Measurements from ENCODE around the gene LRRC28. TPM values are rescaled to one million over a fixed set of nuclear protein-coding genes. Genes with fewer than 3 reads are reported as not detected.

Gene LRRC28
- total RNA-seq, 1 experiment from 2014 or later: 21.4 TPM

DNA sequence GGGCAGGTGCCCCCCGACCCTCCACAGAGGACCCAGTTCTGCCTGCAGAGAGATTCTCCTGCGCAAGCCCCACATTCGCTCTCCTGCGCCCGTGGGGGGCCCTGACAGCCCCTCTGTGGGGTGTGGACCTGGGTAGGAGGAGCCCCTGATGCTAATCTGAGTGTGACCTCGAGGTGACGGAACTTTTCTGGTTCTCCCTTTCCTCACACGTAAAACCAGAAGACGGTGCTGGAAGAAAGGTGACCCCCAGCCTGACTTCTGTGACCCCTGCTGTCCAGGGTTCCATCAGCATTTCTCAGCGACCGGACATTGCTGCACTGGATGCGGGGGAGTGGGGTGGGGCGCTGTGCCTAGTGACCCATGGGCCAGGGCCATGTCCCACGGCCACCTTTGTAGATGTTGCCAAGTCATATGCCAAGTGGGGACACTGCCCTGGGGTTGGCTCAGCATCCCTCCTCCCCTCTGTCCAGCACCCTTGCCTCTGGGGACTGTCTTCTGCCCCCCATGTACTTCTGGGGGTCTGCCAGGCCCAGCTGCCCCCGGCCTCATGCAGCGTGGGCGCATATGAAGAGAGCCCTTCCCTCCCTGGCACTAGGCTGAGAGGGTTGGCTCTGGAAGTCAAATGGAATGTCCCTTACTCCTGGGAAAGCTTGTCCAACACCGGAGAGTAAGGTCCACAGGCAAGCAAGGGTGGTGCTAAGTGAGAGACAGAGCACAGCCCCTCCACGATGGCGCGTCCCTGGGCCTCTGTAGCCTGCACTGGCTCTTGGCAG, 185.4 kb downstream of the LRRC28 start:
- H3K36me3 ChIP-seq (ENCODE audit: control insufficient read depth in 1 of 2, insufficient read depth in 2 of 2, low read length in 2 of 2): no peaks in the 10 kb centered on the region
- peaks cover 34 to 39% of the 10 kb centered on the region in 2 experiments for H3K4me1 ChIP-seq (ENCODE audit: control insufficient read depth in 1 of 2, insufficient read depth in 2 of 2, low read length in 2 of 2)
- ChIA-PET RAD21 (ENCODE audit: low non-redundant PET in 1 of 2, low total read pairs in 2 of 2, uncharacterized antibody in 2 of 2, unreplicated experiment in 2 of 2) (no interaction called here), POLR2A (no interaction called here), CTCF (no interaction called here)
- no peak overlapping the region for H3K27ac ChIP-seq (ENCODE audit: low read depth, low read length)
- H3K9me3 ChIP-seq (ENCODE audit: control insufficient read depth in 1 of 2, insufficient read depth in 1 of 2, low read depth in 1 of 2, low read length in 2 of 2): no peaks in the 10 kb centered on the region
- H3K4me2 ChIP-seq (ENCODE audit: low read length): no peak overlapping the region
- H3K9me2 ChIP-seq (ENCODE audit: insufficient read depth): no peaks in the 10 kb centered on the region
- intact Hi-C loops (cut with micrococcal nuclease): no loop called here
- no peak overlapping the region for H2AFZ ChIP-seq (ENCODE audit: low read depth, low read length, poor library complexity, severe bottlenecking)
- H3K9ac ChIP-seq (ENCODE audit: low read length): no peak overlapping the region
- no peaks in the 10 kb centered on the region for H3K27me3 ChIP-seq (ENCODE audit: insufficient read depth, low read length)
- DNase-seq (ENCODE audit: low read depth, low spot score): no peak
- no peaks in the 10 kb centered on the region for H4K20me1 ChIP-seq (ENCODE audit: insufficient read depth)
- no peaks in the 10 kb centered on the region for H3K79me2 ChIP-seq (ENCODE audit: insufficient read depth, low read length)
- TF ChIP-seq, protein P1, sequence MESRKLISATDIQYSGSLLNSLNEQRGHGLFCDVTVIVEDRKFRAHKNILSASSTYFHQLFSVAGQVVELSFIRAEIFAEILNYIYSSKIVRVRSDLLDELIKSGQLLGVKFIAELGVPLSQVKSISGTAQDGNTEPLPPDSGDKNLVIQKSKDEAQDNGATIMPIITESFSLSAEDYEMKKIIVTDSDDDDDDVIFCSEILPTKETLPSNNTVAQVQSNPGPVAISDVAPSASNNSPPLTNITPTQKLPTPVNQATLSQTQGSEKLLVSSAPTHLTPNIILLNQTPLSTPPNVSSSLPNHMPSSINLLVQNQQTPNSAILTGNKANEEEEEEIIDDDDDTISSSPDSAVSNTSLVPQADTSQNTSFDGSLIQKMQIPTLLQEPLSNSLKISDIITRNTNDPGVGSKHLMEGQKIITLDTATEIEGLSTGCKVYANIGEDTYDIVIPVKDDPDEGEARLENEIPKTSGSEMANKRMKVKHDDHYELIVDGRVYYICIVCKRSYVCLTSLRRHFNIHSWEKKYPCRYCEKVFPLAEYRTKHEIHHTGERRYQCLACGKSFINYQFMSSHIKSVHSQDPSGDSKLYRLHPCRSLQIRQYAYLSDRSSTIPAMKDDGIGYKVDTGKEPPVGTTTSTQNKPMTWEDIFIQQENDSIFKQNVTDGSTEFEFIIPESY (IDR thresholded peaks at IDR 0.05; ENCODE audit: extremely low read depth, insufficient replicate concordance, low read length): no peak
- TF ChIP-seq EZH2phosphoT487 (IDR thresholded peaks at IDR 0.05; ENCODE audit: borderline replicate concordance) (no peak), SRF (IDR thresholded peaks at IDR 0.05; ENCODE audit: low read depth) (no peak), YY1 (IDR thresholded peaks at IDR 0.05; ENCODE audit: extremely low read depth, insufficient replicate concordance, low read depth, low read length) (no peak), CEBPB (IDR thresholded peaks at IDR 0.05; ENCODE audit: low read depth) (no peak), EGR1 (IDR thresholded peaks at IDR 0.05; ENCODE audit: low read depth) (no peak)
- TF ChIP-seq, protein P2, sequence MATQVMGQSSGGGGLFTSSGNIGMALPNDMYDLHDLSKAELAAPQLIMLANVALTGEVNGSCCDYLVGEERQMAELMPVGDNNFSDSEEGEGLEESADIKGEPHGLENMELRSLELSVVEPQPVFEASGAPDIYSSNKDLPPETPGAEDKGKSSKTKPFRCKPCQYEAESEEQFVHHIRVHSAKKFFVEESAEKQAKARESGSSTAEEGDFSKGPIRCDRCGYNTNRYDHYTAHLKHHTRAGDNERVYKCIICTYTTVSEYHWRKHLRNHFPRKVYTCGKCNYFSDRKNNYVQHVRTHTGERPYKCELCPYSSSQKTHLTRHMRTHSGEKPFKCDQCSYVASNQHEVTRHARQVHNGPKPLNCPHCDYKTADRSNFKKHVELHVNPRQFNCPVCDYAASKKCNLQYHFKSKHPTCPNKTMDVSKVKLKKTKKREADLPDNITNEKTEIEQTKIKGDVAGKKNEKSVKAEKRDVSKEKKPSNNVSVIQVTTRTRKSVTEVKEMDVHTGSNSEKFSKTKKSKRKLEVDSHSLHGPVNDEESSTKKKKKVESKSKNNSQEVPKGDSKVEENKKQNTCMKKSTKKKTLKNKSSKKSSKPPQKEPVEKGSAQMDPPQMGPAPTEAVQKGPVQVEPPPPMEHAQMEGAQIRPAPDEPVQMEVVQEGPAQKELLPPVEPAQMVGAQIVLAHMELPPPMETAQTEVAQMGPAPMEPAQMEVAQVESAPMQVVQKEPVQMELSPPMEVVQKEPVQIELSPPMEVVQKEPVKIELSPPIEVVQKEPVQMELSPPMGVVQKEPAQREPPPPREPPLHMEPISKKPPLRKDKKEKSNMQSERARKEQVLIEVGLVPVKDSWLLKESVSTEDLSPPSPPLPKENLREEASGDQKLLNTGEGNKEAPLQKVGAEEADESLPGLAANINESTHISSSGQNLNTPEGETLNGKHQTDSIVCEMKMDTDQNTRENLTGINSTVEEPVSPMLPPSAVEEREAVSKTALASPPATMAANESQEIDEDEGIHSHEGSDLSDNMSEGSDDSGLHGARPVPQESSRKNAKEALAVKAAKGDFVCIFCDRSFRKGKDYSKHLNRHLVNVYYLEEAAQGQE (IDR thresholded peaks at IDR 0.05; ENCODE audit: low read depth): no peak
- TF ChIP-seq, protein P3, sequence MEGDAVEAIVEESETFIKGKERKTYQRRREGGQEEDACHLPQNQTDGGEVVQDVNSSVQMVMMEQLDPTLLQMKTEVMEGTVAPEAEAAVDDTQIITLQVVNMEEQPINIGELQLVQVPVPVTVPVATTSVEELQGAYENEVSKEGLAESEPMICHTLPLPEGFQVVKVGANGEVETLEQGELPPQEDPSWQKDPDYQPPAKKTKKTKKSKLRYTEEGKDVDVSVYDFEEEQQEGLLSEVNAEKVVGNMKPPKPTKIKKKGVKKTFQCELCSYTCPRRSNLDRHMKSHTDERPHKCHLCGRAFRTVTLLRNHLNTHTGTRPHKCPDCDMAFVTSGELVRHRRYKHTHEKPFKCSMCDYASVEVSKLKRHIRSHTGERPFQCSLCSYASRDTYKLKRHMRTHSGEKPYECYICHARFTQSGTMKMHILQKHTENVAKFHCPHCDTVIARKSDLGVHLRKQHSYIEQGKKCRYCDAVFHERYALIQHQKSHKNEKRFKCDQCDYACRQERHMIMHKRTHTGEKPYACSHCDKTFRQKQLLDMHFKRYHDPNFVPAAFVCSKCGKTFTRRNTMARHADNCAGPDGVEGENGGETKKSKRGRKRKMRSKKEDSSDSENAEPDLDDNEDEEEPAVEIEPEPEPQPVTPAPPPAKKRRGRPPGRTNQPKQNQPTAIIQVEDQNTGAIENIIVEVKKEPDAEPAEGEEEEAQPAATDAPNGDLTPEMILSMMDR (IDR thresholded peaks at IDR 0.05 in 2 of 3, conservative IDR thresholded peaks at IDR 0.05 in 1 of 3; ENCODE audit: borderline replicate concordance in 1 of 3, insufficient read depth in 1 of 3, low read depth in 2 of 3, low read length in 2 of 3): no peak
- TF ChIP-seq, protein P4, sequence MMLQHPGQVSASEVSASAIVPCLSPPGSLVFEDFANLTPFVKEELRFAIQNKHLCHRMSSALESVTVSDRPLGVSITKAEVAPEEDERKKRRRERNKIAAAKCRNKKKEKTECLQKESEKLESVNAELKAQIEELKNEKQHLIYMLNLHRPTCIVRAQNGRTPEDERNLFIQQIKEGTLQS (IDR thresholded peaks at IDR 0.05): no peak
- no TSS peak for BruUV-seq (replicated peaks)
- H3K4me3 ChIP-seq (replicated peaks in 1 of 2; ENCODE audit: low read depth in 1 of 2, low read length in 2 of 2): no peak overlapping the region
- no peak for ATAC-seq

Data from HCT116 (cell line).